Measurements from ENCODE around the gene CAPN6.

GRCh38 chrX:111318901-111319300 is 48.6 kb upstream of the CAPN6 start:
- TF ChIP-seq CTCF (IDR thresholded peaks at IDR 0.05) (no peak), POLR2A (IDR thresholded peaks at IDR 0.05) (no peak), POLR2AphosphoS5 (IDR thresholded peaks at IDR 0.05) (no peak)
